Aorta (tissue), 5 donors: ENCODE measurements around the gene RGS16. TPM values are rescaled to one million over a fixed set of nuclear protein-coding genes. Genes with fewer than 3 reads are reported as not detected.
A peak's percentile ranks its signal among the peaks of the same experiment; 100 is the strongest.

Source experiments
- ATAC-seq: fragments of 200-7000 bp; cut with Tn5 transposase; one replicate; pipeline ENCODE4 v1.9.1; 2022; ENCODE audit warnings: moderate library complexity; ENCODE audit not compliant: low FRiP score
- DNase-seq, 2 donors: peaks; one replicate each; pipeline ENCODE4 v3.0.0-alpha.2; 2020
- H3K27ac ChIP-seq, 2 donors: one replicate each; pipeline ENCODE4 v1.5.1; 2013; ENCODE audit warnings: low read length in 2 of 2, mild to moderate bottlenecking in 2 of 2, moderate library complexity in 2 of 2, control low read depth in 1 of 2, inconsistent platforms in 1 of 2, low read depth in 1 of 2
- H3K27me3 ChIP-seq, 2 donors: one replicate each; pipeline ENCODE4 v1.6.1; 2013; ENCODE audit warnings: control low read depth in 1 of 2, low read length in 1 of 2, mild to moderate bottlenecking in 1 of 2, moderate library complexity in 1 of 2; ENCODE audit not compliant: insufficient read depth in 2 of 2, control insufficient read depth in 1 of 2
- H3K36me3 ChIP-seq, 2 donors: one replicate each; pipeline ENCODE4 v1.6.1; 2013; ENCODE audit warnings: control low read depth in 1 of 2, low read length in 1 of 2, mild to moderate bottlenecking in 1 of 2; ENCODE audit not compliant: insufficient read depth in 2 of 2, control insufficient read depth in 1 of 2
- H3K4me1 ChIP-seq, 2 donors: one replicate each; pipeline ENCODE4 v1.6.1; 2013; ENCODE audit warnings: low read length in 2 of 2, control low read depth in 1 of 2, mild to moderate bottlenecking in 1 of 2, moderate library complexity in 1 of 2; ENCODE audit not compliant: insufficient read depth in 2 of 2, control insufficient read depth in 1 of 2
- H3K4me3 ChIP-seq, 2 donors: one replicate each; pipeline ENCODE4 v1.5.1; 2013; ENCODE audit warnings: low read length in 2 of 2, control low read depth in 1 of 2, mild to moderate bottlenecking in 1 of 2
- H3K9me3 ChIP-seq: one replicate; pipeline ENCODE4 v1.6.1; 2013; ENCODE audit warnings: mild to moderate bottlenecking, low read length; ENCODE audit not compliant: control insufficient read depth
- WGBS, 2 donors: extraction: QIAGEN DNeasy Blood & Tissue Kit; methylation state at CpG; one replicate each; pipeline ENCODE4 v1.1.7; 2013; 5-methylcytosine and 5-hydroxymethylcytosine counted together
- intact Hi-C, 2 donors: fragments of 100-400 bp; cut with DNase I; formaldehyde crosslinking; loops; one replicate each; pipeline versions ENCODE4 v1.14.2 to v1.15.0; 2022
- polyA plus RNA-seq, 2 donors: library from polyadenylated mRNA; stranded (reverse); fragments of 200-250 nt; gene quantifications; one replicate each; pipeline ENCODE4 v1.2.3, GENCODE V29; 2013
- total RNA-seq, 2 donors: library from RNA; stranded (reverse); fragmentation: NEBNext Ultra II Directional; extraction: Animal tissue kit (Norgen Biotek cat#: 25700); gene quantifications; one replicate each; pipeline ENCODE4 v1.2.1, GENCODE V29; 2021
- donor health status: healthy with polysubstance abuse.
- donor health status: Bipolar disorder and iron deficiency.
- donor health status: DM: no; HTN: no; CAD: no.
- donor health status: DM: no; HTN: no; CAD: no.
- donor health status: DM: yes; HTN: yes; CAD: no.

The RGS16 gene
- total and polyA plus RNA-seq, 4 donors: 0.50 to 20.9 (median 8.1) TPM

- 82 to 89% methylated on average over 5 of the region's 5 CpGs for WGBS, 2 donors
- Histone ChIP-seq H3K27me3 (no peaks in the 10 kb centered on the region), H3K27ac (no peak overlapping the region), H3K4me1 (no peaks in the 10 kb centered on the region), H3K4me3 (no peak overlapping the region), H3K9me3 (no peaks in the 10 kb centered on the region), H3K36me3 (no peaks in the 10 kb centered on the region)
- ATAC-seq: no peak
- DNase-seq: no peak
- intact Hi-C loops: loop anchor here in 1 of 2 donors (10.0 kb wide), 1 partner anchor 513 kb away; no protein-coding TSS in a partner anchor
These were observed 5.9 kb downstream of the RGS16 start for GRCh38 chr1:182598296-182598695.

GRCh38 chr1:182596934-182597333, 7.3 kb downstream of the RGS16 start:
- Histone ChIP-seq H3K27ac (no peak overlapping the region), H3K36me3 (no peaks in the 10 kb centered on the region), H3K4me1 (no peaks in the 10 kb centered on the region), H3K4me3 (no peak overlapping the region), H3K27me3 (no peaks in the 10 kb centered on the region), H3K9me3 (no peaks in the 10 kb centered on the region)
- no peak for ATAC-seq
- intact Hi-C loops: loop anchor here in 1 of 2 donors (10.0 kb wide), 1 partner anchor 512 kb away; no protein-coding TSS in a partner anchor
- no peak for DNase-seq
- WGBS, 2 donors: 90 to 92% methylated on average over 6 of the region's 6 CpGs

GRCh38 chr1:182595641-182596240, 8.4 kb downstream of the RGS16 start:
- H3K4me3 ChIP-seq: no peak overlapping the region
- no peaks in the 10 kb centered on the region for H3K9me3 ChIP-seq
- H3K36me3 ChIP-seq: no peaks in the 10 kb centered on the region
- DNase-seq (peak; percentile 83 to 88), ATAC-seq (peak; percentile 89)
- H3K27ac ChIP-seq: peak overlapping the region in 1 of 2 donors; percentile 38
- intact Hi-C loops: loop anchor here in 1 of 2 donors (10.0 kb wide), 1 partner anchor 511 kb away; no protein-coding TSS in a partner anchor
- no peaks in the 10 kb centered on the region for H3K27me3 ChIP-seq
- H3K4me1 ChIP-seq: no peaks in the 10 kb centered on the region
- 34 to 36% methylated on average over 4 of the region's 4 CpGs for WGBS, 2 donors

GRCh38 chr1:182589931-182590330, 14.3 kb downstream of the RGS16 start:
- no peaks in the 10 kb centered on the region for H3K27me3 ChIP-seq
- intact Hi-C loops: loop anchor here (5.0 to 10.0 kb wide), 2 partner anchors 143 to 505 kb away; no protein-coding TSS in a partner anchor
- 95 to 96% methylated on average over 5 of the region's 5 CpGs for WGBS, 2 donors
- no peaks in the 10 kb centered on the region for H3K4me1 ChIP-seq
- H3K36me3 ChIP-seq: no peaks in the 10 kb centered on the region
- no peak overlapping the region for H3K27ac ChIP-seq
- no peak overlapping the region for H3K4me3 ChIP-seq
- no peaks in the 10 kb centered on the region for H3K9me3 ChIP-seq
- ATAC-seq: no peak
- no peak for DNase-seq

- 79 to 80% methylated on average over 3 of the region's 3 CpGs for WGBS, 2 donors
- no peak for DNase-seq
- no peaks in the 10 kb centered on the region for H3K9me3 ChIP-seq
- no peaks in the 10 kb centered on the region for H3K4me1 ChIP-seq
- H3K36me3 ChIP-seq: no peaks in the 10 kb centered on the region
- H3K27ac ChIP-seq: peak overlapping the region in 1 of 2 donors; percentile 80
- intact Hi-C loops: no loop called here
- H3K27me3 ChIP-seq: no peaks in the 10 kb centered on the region
- H3K4me3 ChIP-seq: no peak overlapping the region
- no peak for ATAC-seq
These were observed 14.7 kb downstream of the RGS16 start for GRCh38 chr1:182589520-182589919.

- Histone ChIP-seq H3K36me3 (no peaks in the 10 kb centered on the region), H3K4me3 (peak within 1 kb of the TSS; percentile 73 to 86), H3K4me1 (no peaks in the 10 kb centered on the region), H3K27ac (peak within 1 kb of the TSS; percentile 17 to 80), H3K27me3 (no peaks in the 10 kb centered on the region), H3K9me3 (no peaks in the 10 kb centered on the region)
- intact Hi-C loops: no loop called here
- peak; percentile 89 to 91 for DNase-seq
- WGBS, 2 donors: 7 to 8% methylated on average over 20 of the region's 20 CpGs
- peak; percentile 92 for ATAC-seq
These were observed 15.4 kb downstream of the RGS16 start, which contains the start of gene RNASEL for GRCh38 chr1:182588500-182589396. Gene RNASEL (minus strand): TSS chr1:182589256. CDS start chr1:182586806, 2,450 bp downstream.

GRCh38 chr1:182587666-182588499, 16.3 kb downstream of the RGS16 start:
- H3K4me3 ChIP-seq: peak overlapping the region; percentile 73 to 86
- H3K4me1 ChIP-seq: no peaks in the 10 kb centered on the region
- ATAC-seq: no peak
- WGBS, 2 donors: 53 to 58% methylated on average over 4 of the region's 4 CpGs
- no peaks in the 10 kb centered on the region for H3K36me3 ChIP-seq
- intact Hi-C loops: no loop called here
- no peaks in the 10 kb centered on the region for H3K27me3 ChIP-seq
- H3K27ac ChIP-seq: no peak overlapping the region
- no peak for DNase-seq
- H3K9me3 ChIP-seq: no peaks in the 10 kb centered on the region

- Histone ChIP-seq H3K4me1 (no peaks in the 10 kb centered on the region), H3K27me3 (no peaks in the 10 kb centered on the region), H3K36me3 (peaks cover 0 to 2% of the 10 kb centered on the region in 2 donors), H3K4me3 (no peak overlapping the region), H3K27ac (no peak overlapping the region), H3K9me3 (no peaks in the 10 kb centered on the region)
- DNase-seq: no peak
- intact Hi-C loops: no loop called here
- WGBS, 2 donors: 0% methylated on average over 1 of the region's 1 CpG
- ATAC-seq: no peak
These were observed 17.1 kb downstream of the RGS16 start for GRCh38 chr1:182587093-182587492.
